Endothelial cell of umbilical vein (primary cell): ENCODE data around the gene CCNYL1. TPM values are rescaled to one million over a fixed set of nuclear protein-coding genes. Genes with fewer than 3 reads are reported as not detected.

ENCODE experiments used
- BruUV-seq: library from RNA; stranded (reverse); fragments of 400-500 nt; replicated peaks from 2 replicates; lab custom pipeline; 2021; lab: Mats Ljungman, UMichigan
- CTCF ChIA-PET: fragments of 300-600, 350-600 bp; sonication (Branson Sonifier 250); formaldehyde crosslinking; loops from one replicate; lab custom pipeline; 2021; ENCODE audit warnings: antibody characterized with exemption, inconsistent platforms; lab: Charles Lee
- POLR2A ChIA-PET: fragments of 300-600, 350-600 bp; sonication (Branson Sonifier 250); formaldehyde crosslinking; loops from one replicate; lab custom pipeline; 2021; ENCODE audit warnings: antibody characterized with exemption, inconsistent platforms; lab: Charles Lee
- DNase-seq: peaks from one replicate; pipeline ENCODE4 v3.0.0-alpha.2; 2011; ENCODE audit warnings: low read depth, low spot score
- FAIRE-seq: peaks from 2 replicates; lab custom pipeline; 2011; peaks lifted over from hg19 to GRCh38; lab: Jason Lieb, UNC
- H2AFZ ChIP-seq: 2 replicates; pipeline ENCODE4 v1.6.0; 2012; ENCODE audit warnings: low read depth, low read length, control low read depth, inconsistent platforms
- H3K27ac ChIP-seq: 2 replicates; pipeline ENCODE4 v1.5.1; 2011; ENCODE audit warnings: low read depth, mild to moderate bottlenecking, control low read depth, low read length, moderate library complexity; ENCODE audit not compliant: insufficient read depth
- H3K27me3 ChIP-seq, 2 experiments: 2 replicates each; pipeline versions ENCODE4 v1.6.0 to v1.6.1; 2011; ENCODE audit warnings: low read length in 2 of 2, mixed read lengths in 1 of 2; ENCODE audit not compliant: control insufficient read depth in 2 of 2, insufficient read depth in 2 of 2
- H3K36me3 ChIP-seq, 2 experiments: 2 replicates in 1 of 2; 3 replicates in 1 of 2; pipeline ENCODE4 v1.5.1; 2011; ENCODE audit warnings: low read length in 2 of 2, mild to moderate bottlenecking in 1 of 2, moderate library complexity in 1 of 2; ENCODE audit not compliant: control insufficient read depth in 2 of 2, insufficient read depth in 2 of 2; ENCODE audit errors: extremely low read depth in 1 of 2
- H3K4me1 ChIP-seq: 3 replicates; pipeline ENCODE4 v1.5.1; 2011; ENCODE audit warnings: mild to moderate bottlenecking, low read length; ENCODE audit not compliant: control insufficient read depth, insufficient read depth; ENCODE audit errors: extremely low read depth
- H3K4me2 ChIP-seq: 2 replicates; pipeline ENCODE4 v1.6.1; 2011; ENCODE audit warnings: low read length, control low read depth, mixed read lengths; ENCODE audit not compliant: insufficient read depth
- H3K4me3 ChIP-seq, 3 experiments: fragments of 200-600 bp in 1 of 3; sonication (generic), shearing (Covaris generic) in 1 of 3; replicated peaks in 1 of 3; 2 replicates each; pipeline ENCODE4 v1.5.1; 2011 to 2016; ENCODE audit warnings: control low read depth in 3 of 3, low read length in 3 of 3, mild to moderate bottlenecking in 2 of 3, inconsistent platforms in 1 of 3, low read depth in 1 of 3, moderate library complexity in 1 of 3; ENCODE audit not compliant: insufficient read depth in 1 of 3
- H3K79me2 ChIP-seq: 2 replicates; pipeline ENCODE4 v1.6.0; 2012; ENCODE audit warnings: low read length, inconsistent platforms; ENCODE audit not compliant: control insufficient read depth, insufficient read depth
- H3K9ac ChIP-seq: replicated peaks from 2 replicates; pipeline ENCODE3; 2011; ENCODE audit warnings: low read length, control low read depth; ENCODE audit not compliant: insufficient read depth; ENCODE audit errors: extremely low read depth
- H3K9me1 ChIP-seq: replicated peaks from 3 replicates; pipeline ENCODE4 v1.6.0; 2011; ENCODE audit warnings: mild to moderate bottlenecking, low read length; ENCODE audit not compliant: control insufficient read depth, insufficient read depth; ENCODE audit errors: extremely low read depth
- H3K9me3 ChIP-seq: replicated peaks from 2 replicates; pipeline ENCODE4 v1.5.1; 2012; ENCODE audit warnings: low read length, inconsistent platforms; ENCODE audit not compliant: control insufficient read depth, insufficient read depth
- H4K20me1 ChIP-seq: replicated peaks from 2 replicates; pipeline ENCODE3; 2011; ENCODE audit warnings: mild to moderate bottlenecking, low read length; ENCODE audit not compliant: control insufficient read depth, insufficient read depth; ENCODE audit errors: extremely low read depth
- EZH2 ChIP-seq: IDR thresholded peaks from 2 replicates; pipeline ENCODE4 v1.6.1; 2012; ENCODE audit warnings: borderline replicate concordance, low read depth, mild to moderate bottlenecking, moderate library complexity, low read length, inconsistent platforms; ENCODE audit not compliant: severe bottlenecking
- FOS ChIP-seq: IDR thresholded peaks from 2 replicates; pipeline ENCODE4 v1.6.1; 2011; ENCODE audit warnings: mild to moderate bottlenecking, low read length, moderate library complexity, borderline replicate concordance; ENCODE audit not compliant: insufficient read depth
- GATA2 ChIP-seq: IDR thresholded peaks from 2 replicates; pipeline ENCODE4 v1.7.0; 2011; ENCODE audit warnings: low read depth, mild to moderate bottlenecking, moderate library complexity, mixed read lengths, low read length; ENCODE audit not compliant: insufficient read length, insufficient read depth
- JUN ChIP-seq: IDR thresholded peaks from 2 replicates; pipeline ENCODE4 v1.6.1; 2011; ENCODE audit warnings: borderline replicate concordance, low read depth; ENCODE audit not compliant: insufficient read length, insufficient read depth
- MYC ChIP-seq: IDR thresholded peaks from one replicate; pipeline ENCODE4 v1.6.1; 2011; ENCODE audit warnings: mild to moderate bottlenecking, low read depth, low read length
- POLR2A ChIP-seq: IDR thresholded peaks from 2 replicates; pipeline ENCODE4 v1.6.1; 2012; ENCODE audit warnings: low read depth, mild to moderate bottlenecking, control low read depth, low read length
- POLR2AphosphoS5 ChIP-seq: IDR thresholded peaks from 2 replicates; pipeline ENCODE4 v1.6.1; 2012; ENCODE audit warnings: low read depth, mild to moderate bottlenecking, control low read depth, low read length, moderate library complexity; ENCODE audit not compliant: insufficient read depth
- dilution Hi-C: fragments of 300-500 bp; cut with MboI; formaldehyde crosslinking; loops from one replicate; pipeline ENCODE4 v1.15.0; 2019; ENCODE audit warnings: low sequenced_read_pairs; ENCODE audit not compliant: extremely low pct_ligation_motif_present
- intact Hi-C: fragments of 100-400 bp; cut with micrococcal nuclease; formaldehyde crosslinking; loops from one replicate; pipeline ENCODE4 v1.10.0; 2022
- polyA plus RNA-seq, 4 experiments: library from polyadenylated mRNA; depleted of rRNA in 3 of 4; stranded (reverse) in 3 of 4; unstranded in 1 of 4; fragments of >200 nt; gene quantifications; 2 replicates each; pipeline versions ENCODE4 v1.2.1 to v1.2.3, GENCODE V29; 2011 to 2012; ENCODE audit warnings: missing spikeins in 1 of 4
- total RNA-seq: library from RNA; stranded (reverse); gene quantifications from 2 replicates; pipeline ENCODE4 v1.2.3, GENCODE V29; 2021
- TF ChIP-seq, protein P1 (sequence below), 2 donors: IDR thresholded peaks; 1 replicate in 1 of 2; 2 replicates in 1 of 2; pipeline ENCODE4 v1.5.1; 2011; ENCODE audit warnings: low read length in 2 of 2, mild to moderate bottlenecking in 2 of 2, moderate library complexity in 2 of 2, control low read depth in 1 of 2, inconsistent platforms in 1 of 2, low read depth in 1 of 2; ENCODE audit not compliant: insufficient read depth in 1 of 2; ENCODE audit errors: extremely low read depth in 1 of 2
- TF ChIP-seq, protein P2 (sequence below): IDR thresholded peaks from 2 replicates; pipeline ENCODE4 v1.6.1; 2011; ENCODE audit not compliant: insufficient read depth, insufficient read length

The CCNYL1 gene
- total and polyA plus RNA-seq, 2 donors (not counting 3 experiments of a cell fraction or from before 2014, with no cell fraction given) = 15.2 to 49.3 TPM

DNA sequence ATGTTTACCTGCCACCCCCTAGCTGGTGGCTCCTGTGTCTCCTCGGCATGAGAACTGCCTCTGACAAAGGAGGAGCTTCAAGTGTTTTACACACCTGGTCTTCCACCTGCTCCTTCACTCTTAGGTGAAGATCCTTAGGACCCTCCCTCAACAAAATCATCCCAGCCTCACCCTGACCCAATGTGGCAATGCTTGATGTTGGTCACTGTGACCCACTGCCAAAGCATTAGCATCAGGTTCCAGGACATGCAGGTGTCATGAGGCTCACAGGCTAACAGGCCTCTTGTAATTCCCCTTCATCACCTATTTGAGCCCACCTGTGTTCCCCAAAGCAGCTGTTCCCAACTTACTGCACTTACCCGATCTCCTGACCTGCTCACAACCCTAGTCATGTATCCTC, 48.5 kb downstream of the CCNYL1 start:
- POLR2A ChIA-PET = interaction anchor here (0.7 kb wide), 1 partner anchor 34 kb away, joined by 5 read pairs; no protein-coding TSS in a partner anchor
- intact Hi-C loops = loop anchor here (10.0 kb wide), 1 partner anchor 495 kb away; the partner anchor contains the start of gene IDH1
- H3K9me1 ChIP-seq = no peaks in the 10 kb centered on the region
- no peak for TF ChIP-seq POLR2A
- no peak for TF ChIP-seq POLR2AphosphoS5
- TF ChIP-seq EZH2 = no peak
- TF ChIP-seq JUN = no peak
- no peak for TF ChIP-seq MYC
- no peak for TF ChIP-seq FOS
- TF ChIP-seq, protein P1, sequence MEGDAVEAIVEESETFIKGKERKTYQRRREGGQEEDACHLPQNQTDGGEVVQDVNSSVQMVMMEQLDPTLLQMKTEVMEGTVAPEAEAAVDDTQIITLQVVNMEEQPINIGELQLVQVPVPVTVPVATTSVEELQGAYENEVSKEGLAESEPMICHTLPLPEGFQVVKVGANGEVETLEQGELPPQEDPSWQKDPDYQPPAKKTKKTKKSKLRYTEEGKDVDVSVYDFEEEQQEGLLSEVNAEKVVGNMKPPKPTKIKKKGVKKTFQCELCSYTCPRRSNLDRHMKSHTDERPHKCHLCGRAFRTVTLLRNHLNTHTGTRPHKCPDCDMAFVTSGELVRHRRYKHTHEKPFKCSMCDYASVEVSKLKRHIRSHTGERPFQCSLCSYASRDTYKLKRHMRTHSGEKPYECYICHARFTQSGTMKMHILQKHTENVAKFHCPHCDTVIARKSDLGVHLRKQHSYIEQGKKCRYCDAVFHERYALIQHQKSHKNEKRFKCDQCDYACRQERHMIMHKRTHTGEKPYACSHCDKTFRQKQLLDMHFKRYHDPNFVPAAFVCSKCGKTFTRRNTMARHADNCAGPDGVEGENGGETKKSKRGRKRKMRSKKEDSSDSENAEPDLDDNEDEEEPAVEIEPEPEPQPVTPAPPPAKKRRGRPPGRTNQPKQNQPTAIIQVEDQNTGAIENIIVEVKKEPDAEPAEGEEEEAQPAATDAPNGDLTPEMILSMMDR (IDR thresholded peaks at IDR 0.05; ENCODE audit: extremely low read depth in 1 of 2, insufficient read depth in 1 of 2, low read depth in 1 of 2, low read length in 2 of 2) = no peak
- TF ChIP-seq GATA2 = no peak
- TF ChIP-seq, protein P2, sequence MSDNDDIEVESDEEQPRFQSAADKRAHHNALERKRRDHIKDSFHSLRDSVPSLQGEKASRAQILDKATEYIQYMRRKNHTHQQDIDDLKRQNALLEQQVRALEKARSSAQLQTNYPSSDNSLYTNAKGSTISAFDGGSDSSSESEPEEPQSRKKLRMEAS = no peak
- H3K9ac ChIP-seq = no peak overlapping the region
- no TSS peak for BruUV-seq
- H3K4me2 ChIP-seq = no peak overlapping the region
- no peak overlapping the region for H3K27ac ChIP-seq
- no peaks in the 10 kb centered on the region for H4K20me1 ChIP-seq
- dilution Hi-C loops = no loop called here
- H3K27me3 ChIP-seq = no peaks in the 10 kb centered on the region
- FAIRE-seq = no peak
- no peaks in the 10 kb centered on the region for H3K9me3 ChIP-seq
- H2AFZ ChIP-seq = no peak overlapping the region
- H3K36me3 ChIP-seq = no peaks in the 10 kb centered on the region
- no peak overlapping the region for H3K4me3 ChIP-seq
- H3K4me1 ChIP-seq = no peaks in the 10 kb centered on the region
- no peak for DNase-seq
- no peaks in the 10 kb centered on the region for H3K79me2 ChIP-seq
- CTCF ChIA-PET = interaction anchor here (0.7 to 2.0 kb wide), 4 partner anchors 11 to 312 kb away, joined by 3 to 10 read pairs (median 4); no protein-coding TSS in a partner anchor
